HG03280 (cell line): ENCODE measurements around the gene F2RL3.
"Not testable (repeated sequence)": the region's sequence is repeated elsewhere in the genome, so short reads cannot be mapped to it uniquely, and the experiment has no call there.

ENCODE experiments used
- ATAC-seq: cut with Tn5 transposase; IDR thresholded peaks from one replicate; pipeline ENCODE4 v1.9.1; 2021; ENCODE audit warnings: mild to moderate bottlenecking, moderate library complexity; ENCODE audit not compliant: unreplicated experiment

The F2RL3 gene

DNA sequence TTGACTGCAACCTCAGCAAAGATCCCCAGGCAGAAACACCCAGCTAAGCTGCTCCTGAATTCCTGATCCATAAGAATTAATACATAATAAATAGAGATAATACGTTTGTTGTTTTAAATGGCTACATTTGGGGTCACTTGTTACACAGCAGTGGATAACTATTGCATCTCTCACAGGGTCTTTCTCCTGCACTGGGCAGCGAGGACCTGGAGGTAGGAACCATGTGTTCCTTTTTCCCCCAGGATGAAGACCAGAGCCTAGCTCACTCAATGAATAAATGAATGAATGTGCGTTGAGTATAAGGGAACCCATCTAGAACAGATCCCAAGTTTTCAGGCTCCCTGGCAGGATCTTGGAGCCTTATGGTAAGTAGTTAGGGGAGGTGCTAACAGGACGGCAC lies 30.7 kb downstream of the F2RL3 start:
- no peak for ATAC-seq

GRCh38 chr19:16920816-16921529 lies 32.2 kb downstream of the F2RL3 start:
- ATAC-seq, result no peak

- ATAC-seq, result no peak
Observed at GRCh38 chr19:16921766-16922591, 33.2 kb downstream of the F2RL3 start.

- ATAC-seq, result no peak
Observed at GRCh38 chr19:16922592-16922934, 33.8 kb downstream of the F2RL3 start.

DNA sequence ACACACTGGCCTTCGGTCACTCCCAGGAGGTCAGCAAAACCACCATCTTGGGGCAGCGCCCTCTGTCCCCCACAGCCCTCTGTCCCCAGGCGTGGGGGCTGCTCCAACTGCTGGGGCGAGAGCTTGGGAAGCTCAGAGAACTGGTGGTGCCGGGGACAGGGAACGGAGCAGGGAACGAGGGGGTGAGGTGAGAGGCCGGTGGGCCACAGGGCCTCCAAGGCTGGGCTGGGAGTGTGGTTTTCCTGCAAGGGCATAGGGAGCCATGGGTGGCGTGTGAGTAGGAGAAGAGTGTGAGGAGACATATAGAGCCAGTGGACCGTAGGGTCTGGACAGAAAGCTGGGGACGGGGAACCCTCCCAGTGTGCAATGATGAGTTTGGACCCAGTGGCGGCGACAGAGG lies 34.1 kb downstream of the F2RL3 start:
- ATAC-seq, result no peak

- ATAC-seq, result no peak
Observed at GRCh38 chr19:16927883-16928282, 39.1 kb downstream of the F2RL3 start.

DNA sequence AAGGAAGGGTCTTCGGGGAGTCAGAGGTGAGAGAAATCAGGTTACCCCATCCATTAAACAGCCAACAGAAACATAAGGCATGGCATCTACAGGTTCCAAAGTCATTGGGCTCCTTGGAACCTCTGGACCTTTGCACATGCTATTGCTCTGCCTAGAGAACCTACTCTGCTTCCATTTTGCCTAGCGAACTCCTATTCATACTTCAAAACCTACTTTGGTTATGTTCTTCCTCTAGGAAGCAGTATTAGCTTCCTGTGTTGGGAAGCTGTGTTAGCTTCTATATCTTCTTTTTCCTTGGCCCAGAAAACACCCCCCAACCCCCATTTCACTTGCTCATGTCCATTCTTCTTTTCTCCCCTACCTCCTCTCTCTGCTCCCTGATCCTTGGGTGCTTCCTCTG lies 39.6 kb downstream of the F2RL3 start:
- ATAC-seq, result no peak

DNA sequence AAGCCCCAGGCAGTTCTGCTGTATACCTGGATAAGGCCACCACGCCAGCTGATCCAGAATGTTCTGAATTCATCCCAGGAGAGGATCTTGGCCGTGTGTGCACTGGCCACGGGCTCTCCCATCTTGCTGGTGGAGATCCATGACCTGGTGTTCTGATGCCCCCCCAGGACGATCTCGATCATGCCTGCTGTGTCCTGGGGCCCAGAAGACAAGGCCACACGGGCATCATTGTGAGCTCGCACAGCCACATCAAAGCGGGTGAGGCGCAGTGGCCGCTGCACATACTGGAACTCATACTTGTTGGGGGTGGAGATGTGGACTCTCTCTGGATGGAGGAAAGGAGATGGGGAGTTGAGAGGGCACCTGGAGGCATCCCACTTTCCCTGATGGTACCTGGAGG lies 40.1 kb downstream of the F2RL3 start:
- no peak for ATAC-seq

DNA sequence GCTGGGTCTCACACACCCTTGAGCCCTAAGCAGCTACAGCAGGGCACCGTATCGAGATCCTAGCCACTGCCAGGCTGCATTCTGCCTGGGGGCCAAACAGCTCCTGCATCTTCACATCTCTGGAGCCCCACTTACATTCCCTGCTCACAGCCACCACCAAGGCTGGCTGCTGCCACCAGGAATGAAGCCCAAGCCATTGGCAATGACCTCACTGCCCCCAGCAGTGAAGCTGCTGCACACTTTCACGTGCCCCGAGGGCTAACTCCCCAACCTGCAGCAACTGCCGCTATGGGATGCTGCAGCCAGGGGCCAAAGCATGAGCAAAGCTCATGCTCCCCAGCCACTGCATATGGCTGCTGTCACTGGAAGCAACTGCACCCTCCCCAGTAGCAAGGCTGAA lies 42.0 kb downstream of the F2RL3 start:
- ATAC-seq, result no peak

DNA sequence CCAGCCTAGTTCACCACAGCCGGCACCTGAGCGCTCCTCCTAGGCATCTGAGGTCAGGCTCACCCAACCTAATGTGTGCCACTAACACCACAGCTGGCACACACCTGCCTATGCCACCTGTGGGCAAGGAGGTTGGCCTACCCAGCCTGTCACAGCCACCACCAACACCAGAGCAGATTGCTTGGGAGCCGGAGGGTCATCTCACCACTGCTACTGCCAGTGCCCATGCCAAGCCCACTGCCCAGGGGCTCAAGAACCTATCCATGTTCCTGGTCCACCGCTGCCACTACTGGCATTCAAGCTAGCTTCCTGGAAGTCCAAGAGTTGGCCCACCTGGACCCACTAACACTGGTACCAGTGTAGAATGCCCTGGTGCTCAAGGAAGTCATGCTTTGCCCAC lies 42.5 kb downstream of the F2RL3 start:
- ATAC-seq, result no peak

DNA sequence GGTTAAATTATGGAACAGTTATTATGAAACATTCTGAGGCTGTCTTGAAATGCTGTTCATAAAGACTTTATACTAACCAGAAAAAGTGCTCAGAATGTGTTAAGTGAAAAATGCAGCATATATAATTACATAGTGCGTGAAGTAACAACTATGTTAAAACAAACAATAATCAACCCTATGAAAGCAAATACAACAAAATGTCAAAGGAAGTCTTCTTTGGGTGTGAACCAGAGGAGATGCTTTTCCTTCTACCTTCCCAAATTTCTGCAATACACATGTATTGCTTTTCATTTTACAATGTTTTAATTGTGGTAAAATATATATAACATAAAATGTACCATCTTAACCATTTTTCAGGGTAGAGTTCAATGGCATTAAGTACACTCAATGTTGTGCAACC lies 45.7 kb downstream of the F2RL3 start:
- ATAC-seq, result no peak

DNA sequence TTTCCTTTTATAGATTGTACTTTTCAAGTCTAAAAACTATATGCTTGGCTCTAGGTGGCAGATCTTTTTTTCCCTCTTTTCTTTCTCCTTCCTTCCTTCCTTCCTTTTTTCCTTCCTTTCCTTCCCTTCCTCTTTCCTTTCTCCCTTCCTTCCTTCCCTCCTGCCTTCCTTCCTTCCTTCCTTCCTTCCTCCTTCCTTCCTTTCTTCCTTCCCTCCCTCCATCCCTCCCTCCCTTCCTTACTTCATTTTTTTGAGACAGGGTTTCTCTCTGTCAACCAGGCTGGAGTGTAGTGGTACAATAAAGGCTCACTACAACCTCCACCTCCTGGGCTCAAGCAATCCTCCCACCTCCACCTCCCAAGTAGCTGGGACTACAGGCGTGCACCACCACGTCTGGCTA lies 48.1 kb downstream of the F2RL3 start:
- no peak for ATAC-seq

GRCh38 chr19:16937796-16938195 lies 49.0 kb downstream of the F2RL3 start:
- ATAC-seq, result not testable (repeated sequence)

- ATAC-seq, result no peak
Observed at GRCh38 chr19:16938211-16938610, 49.4 kb downstream of the F2RL3 start.

DNA sequence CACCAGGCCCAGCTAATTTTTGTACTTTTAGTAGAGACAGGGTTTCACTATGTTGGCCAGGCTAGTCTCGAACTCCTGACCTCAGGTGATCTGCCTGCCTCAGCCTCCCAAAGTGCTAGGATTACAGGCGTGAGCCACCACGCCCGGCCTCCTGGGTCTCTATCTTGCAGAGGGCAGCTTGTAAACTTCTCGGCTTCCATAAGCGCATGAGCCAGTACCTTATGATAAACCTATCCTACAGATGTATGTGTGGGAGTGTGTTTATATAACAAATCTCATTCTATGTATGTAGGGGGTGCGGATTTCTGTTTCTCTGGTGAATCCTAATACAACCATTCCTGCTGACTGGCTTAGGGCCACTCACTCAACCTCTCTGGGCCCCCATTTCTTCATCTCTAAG lies 51.3 kb downstream of the F2RL3 start:
- ATAC-seq, result not testable (repeated sequence)

GRCh38 chr19:16940626-16941025 lies 51.8 kb downstream of the F2RL3 start:
- ATAC-seq, result no peak
